HCT116 (cell line): ENCODE results near the gene RAB8B. TPM values are rescaled to one million over a fixed set of nuclear protein-coding genes. Genes with fewer than 3 reads are reported as not detected.

Source experiments
- ATAC-seq: fragments of 200-7000 bp; cut with Tn5 transposase; 2 replicates; pipeline ENCODE4 v1.9.1; 2020; ENCODE audit warnings: mild to moderate bottlenecking, moderate library complexity
- BruUV-seq: library from RNA; stranded (reverse); fragments of 400-500 nt; replicated peaks from 2 replicates; lab custom pipeline; 2021; lab: Mats Ljungman, UMichigan
- CTCF ChIA-PET: fragments of 300-600 bp; sonication (Branson Sonifier 250); formaldehyde crosslinking; loops from one replicate; lab custom pipeline; 2021; ENCODE audit warnings: antibody characterized with exemption; lab: Charles Lee
- POLR2A ChIA-PET: fragments of 300-600, 350-600 bp; sonication (Branson Sonifier 250); formaldehyde crosslinking; loops from one replicate; lab custom pipeline; 2021; ENCODE audit warnings: antibody characterized with exemption; lab: Charles Lee
- RAD21 ChIA-PET, 2 experiments: fragments of 300-600 bp; sonication (Branson Sonifier 250); formaldehyde crosslinking; loops; one replicate each; lab custom pipeline; 2023; ENCODE audit warnings: low total read pairs in 2 of 2; ENCODE audit not compliant: uncharacterized antibody in 2 of 2, unreplicated experiment in 2 of 2, low non-redundant PET in 1 of 2; lab: Charles Lee
- DNase-seq: peaks from one replicate; pipeline ENCODE4 v3.0.0-alpha.2; 2010; ENCODE audit warnings: low read depth, low spot score
- H2AFZ ChIP-seq: fragments of 200-600 bp; shearing (Covaris generic), sonication (generic); 2 replicates; pipeline ENCODE4 v1.6.1; 2017; ENCODE audit warnings: low read depth, mixed run types, mixed read lengths, antibody characterized with exemption, low read length; ENCODE audit not compliant: poor library complexity, severe bottlenecking
- H3K27ac ChIP-seq: 2 replicates; pipeline ENCODE4 v1.5.1; 2012; ENCODE audit warnings: low read depth, low read length
- H3K27me3 ChIP-seq: fragments of 200-600 bp; sonication (generic); 2 replicates; pipeline ENCODE4 v1.6.1; 2016; ENCODE audit warnings: mixed run types, low read length, mixed read lengths; ENCODE audit not compliant: insufficient read depth
- H3K36me3 ChIP-seq, 2 experiments: fragments of 200-500 bp in 1 of 2; fragments of 200-600 bp in 1 of 2; sonication (Bioruptor generic) in 1 of 2; sonication (generic) in 1 of 2; 2 replicates each; pipeline versions ENCODE4 v1.5.1 to v1.6.1; 2014 to 2016; ENCODE audit warnings: low read length in 2 of 2, inconsistent platforms in 1 of 2, mixed read lengths in 1 of 2, mixed run types in 1 of 2; ENCODE audit not compliant: insufficient read depth in 2 of 2, control insufficient read depth in 1 of 2
- H3K4me1 ChIP-seq, 2 experiments: fragments of 200-600 bp in 1 of 2; sonication (generic) in 1 of 2; 2 replicates each; pipeline versions ENCODE4 v1.5.1 to v1.6.1; 2012 to 2017; ENCODE audit warnings: low read length in 2 of 2, inconsistent platforms in 1 of 2, mild to moderate bottlenecking in 1 of 2, mixed read lengths in 1 of 2, mixed run types in 1 of 2, moderate library complexity in 1 of 2; ENCODE audit not compliant: insufficient read depth in 2 of 2, control insufficient read depth in 1 of 2
- H3K4me2 ChIP-seq: fragments of 200-600 bp; sonication (generic); 2 replicates; pipeline ENCODE4 v1.6.1; 2017; ENCODE audit warnings: mixed run types, low read length, mixed read lengths
- H3K4me3 ChIP-seq, 2 experiments: fragments of 200-600 bp in 1 of 2; sonication (generic) in 1 of 2; replicated peaks in 1 of 2; 2 replicates each; pipeline ENCODE4 v1.5.1; 2011 to 2016; ENCODE audit warnings: low read length in 2 of 2, control low read depth in 1 of 2, low read depth in 1 of 2, mild to moderate bottlenecking in 1 of 2, mixed read lengths in 1 of 2, mixed run types in 1 of 2
- H3K79me2 ChIP-seq: fragments of 200-600 bp; sonication (generic); 2 replicates; pipeline ENCODE4 v1.6.1; 2017; ENCODE audit warnings: mild to moderate bottlenecking, mixed run types, low read length, moderate library complexity, mixed read lengths; ENCODE audit not compliant: insufficient read depth
- H3K9ac ChIP-seq: fragments of 200-600 bp; sonication (generic); 2 replicates; pipeline ENCODE4 v1.6.1; 2016; ENCODE audit warnings: low read length, mixed read lengths
- H3K9me2 ChIP-seq: fragments of 200-600 bp; sonication (generic), shearing (Covaris generic); 2 replicates; pipeline ENCODE4 v1.6.1; 2017; ENCODE audit warnings: mixed run types, mild to moderate bottlenecking, moderate library complexity; ENCODE audit not compliant: insufficient read depth
- H3K9me3 ChIP-seq, 2 experiments: fragments of 200-500 bp in 1 of 2; fragments of 200-600 bp in 1 of 2; sonication (Bioruptor generic) in 1 of 2; sonication (generic) in 1 of 2; 2 replicates each; pipeline ENCODE4 v1.6.1; 2014 to 2017; ENCODE audit warnings: low read length in 2 of 2, mixed read lengths in 2 of 2, inconsistent platforms in 1 of 2, low read depth in 1 of 2, mild to moderate bottlenecking in 1 of 2, mixed run types in 1 of 2, moderate library complexity in 1 of 2; ENCODE audit not compliant: control insufficient read depth in 1 of 2, insufficient read depth in 1 of 2
- H4K20me1 ChIP-seq: fragments of 200-600 bp; sonication (generic), shearing (Covaris generic); 2 replicates; pipeline ENCODE4 v1.6.1; 2017; ENCODE audit warnings: mixed run types, mild to moderate bottlenecking, moderate library complexity; ENCODE audit not compliant: insufficient read depth
- CBX3 ChIP-seq: IDR thresholded peaks from 2 replicates; pipeline ENCODE4 v1.6.1; 2012; ENCODE audit warnings: low read depth
- CEBPB ChIP-seq: IDR thresholded peaks from 2 replicates; pipeline ENCODE4 v1.6.1; 2012; ENCODE audit warnings: low read depth
- POLR2A ChIP-seq: IDR thresholded peaks from 2 replicates; pipeline ENCODE4 v1.7.0; 2011; ENCODE audit warnings: borderline replicate concordance; ENCODE audit not compliant: insufficient read depth, insufficient read length; ENCODE audit errors: extremely low read depth
- POLR2AphosphoS5 ChIP-seq: IDR thresholded peaks from 2 replicates; pipeline ENCODE4 v1.6.1; 2011; ENCODE audit warnings: mild to moderate bottlenecking, low read depth, low read length, moderate library complexity
- RAD21 ChIP-seq: IDR thresholded peaks from 2 replicates; pipeline ENCODE4 v1.6.1; 2012; ENCODE audit warnings: low read depth, mild to moderate bottlenecking
- SIN3A ChIP-seq: IDR thresholded peaks from 2 replicates; pipeline ENCODE4 v1.6.1; 2012; ENCODE audit warnings: low read depth
- SP1 ChIP-seq: IDR thresholded peaks from 2 replicates; pipeline ENCODE4 v1.6.1; 2012; ENCODE audit warnings: low read depth
- SRF ChIP-seq: IDR thresholded peaks from 2 replicates; pipeline ENCODE4 v1.6.1; 2012; ENCODE audit warnings: low read depth
- TCF7L2 ChIP-seq: IDR thresholded peaks from 2 replicates; pipeline ENCODE4 v1.7.0; 2011; ENCODE audit warnings: borderline replicate concordance, inconsistent platforms; ENCODE audit not compliant: insufficient read depth, insufficient read length; ENCODE audit errors: extremely low read depth
- YY1 ChIP-seq: IDR thresholded peaks from 2 replicates; pipeline ENCODE4 v1.6.1; 2011; ENCODE audit warnings: low read length, low read depth, moderate library complexity, mild to moderate bottlenecking; ENCODE audit not compliant: insufficient replicate concordance; ENCODE audit errors: extremely low read depth
- intact Hi-C: fragments of 100-400 bp; cut with micrococcal nuclease; formaldehyde crosslinking; loops from 2 replicates; pipeline ENCODE4 v1.10.0; 2022
- total RNA-seq: library from RNA; stranded (reverse); gene quantifications from one replicate; pipeline ENCODE4 v1.2.1, GENCODE V29; 2021; ENCODE audit not compliant: unreplicated experiment
- TF ChIP-seq, protein P1 (sequence below): IDR thresholded peaks from 2 replicates; pipeline ENCODE4 v1.6.1; 2011; ENCODE audit warnings: mild to moderate bottlenecking, low read length, moderate library complexity; ENCODE audit not compliant: insufficient replicate concordance; ENCODE audit errors: extremely low read depth
- TF ChIP-seq, protein P2 (sequence below): IDR thresholded peaks from 2 replicates; pipeline ENCODE4 v1.6.1; 2012; ENCODE audit warnings: low read depth
- TF ChIP-seq, protein P3 (sequence below), 3 experiments: fragments of 200-600 bp in 1 of 3; sonication (generic) in 1 of 3; IDR thresholded peaks in 2 of 3; conservative IDR thresholded peaks in 1 of 3; 2 replicates each; pipeline ENCODE4 v1.5.1; 2012 to 2017; ENCODE audit warnings: low read depth in 2 of 3, low read length in 2 of 3, antibody characterized with exemption in 1 of 3, borderline replicate concordance in 1 of 3, control low read depth in 1 of 3, mild to moderate bottlenecking in 1 of 3, mixed read lengths in 1 of 3, mixed run types in 1 of 3, moderate library complexity in 1 of 3; ENCODE audit not compliant: insufficient read depth in 1 of 3
- TF ChIP-seq, protein P4 (sequence below): IDR thresholded peaks from 2 replicates; pipeline ENCODE4 v1.6.1; 2012

RAB8B gene
- total RNA-seq, 1 experiment from 2014 or later: 19.4 TPM

DNA sequence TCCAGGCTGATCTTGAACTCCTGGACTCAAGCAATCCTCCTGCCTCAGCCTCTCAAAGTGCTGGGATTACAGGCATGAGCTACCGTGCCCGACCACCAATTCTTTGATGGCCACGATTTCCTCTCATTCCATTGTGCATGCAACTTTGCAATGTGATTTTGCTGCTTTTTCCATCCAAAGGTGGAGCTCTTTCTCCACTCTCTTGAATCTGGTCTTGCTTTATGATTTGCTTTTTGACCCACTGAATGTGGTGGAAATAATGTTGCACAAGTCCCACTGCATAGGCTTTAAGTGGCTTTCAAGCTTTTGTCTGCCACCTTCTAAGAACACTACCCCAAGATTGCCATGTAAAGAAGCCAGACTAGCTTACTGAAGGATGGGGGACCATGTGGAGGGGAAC, 42.7 kb upstream of the RAB8B start:
- H3K4me1 ChIP-seq: no peaks in the 10 kb centered on the region
- H3K9me3 ChIP-seq: no peaks in the 10 kb centered on the region
- no peak for ATAC-seq
- H3K27me3 ChIP-seq: no peaks in the 10 kb centered on the region
- H3K27ac ChIP-seq: no peak overlapping the region
- CTCF ChIA-PET: no interaction called here
- intact Hi-C loops: no loop called here
- no peaks in the 10 kb centered on the region for H3K9me2 ChIP-seq
- no peak overlapping the region for H3K4me3 ChIP-seq
- no peaks in the 10 kb centered on the region for H3K79me2 ChIP-seq
- DNase-seq: no peak
- TF ChIP-seq SP1: no peak
- TF ChIP-seq SIN3A: no peak
- TF ChIP-seq, protein P1, sequence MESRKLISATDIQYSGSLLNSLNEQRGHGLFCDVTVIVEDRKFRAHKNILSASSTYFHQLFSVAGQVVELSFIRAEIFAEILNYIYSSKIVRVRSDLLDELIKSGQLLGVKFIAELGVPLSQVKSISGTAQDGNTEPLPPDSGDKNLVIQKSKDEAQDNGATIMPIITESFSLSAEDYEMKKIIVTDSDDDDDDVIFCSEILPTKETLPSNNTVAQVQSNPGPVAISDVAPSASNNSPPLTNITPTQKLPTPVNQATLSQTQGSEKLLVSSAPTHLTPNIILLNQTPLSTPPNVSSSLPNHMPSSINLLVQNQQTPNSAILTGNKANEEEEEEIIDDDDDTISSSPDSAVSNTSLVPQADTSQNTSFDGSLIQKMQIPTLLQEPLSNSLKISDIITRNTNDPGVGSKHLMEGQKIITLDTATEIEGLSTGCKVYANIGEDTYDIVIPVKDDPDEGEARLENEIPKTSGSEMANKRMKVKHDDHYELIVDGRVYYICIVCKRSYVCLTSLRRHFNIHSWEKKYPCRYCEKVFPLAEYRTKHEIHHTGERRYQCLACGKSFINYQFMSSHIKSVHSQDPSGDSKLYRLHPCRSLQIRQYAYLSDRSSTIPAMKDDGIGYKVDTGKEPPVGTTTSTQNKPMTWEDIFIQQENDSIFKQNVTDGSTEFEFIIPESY: no peak
- TF ChIP-seq SRF: no peak
- TF ChIP-seq, protein P2, sequence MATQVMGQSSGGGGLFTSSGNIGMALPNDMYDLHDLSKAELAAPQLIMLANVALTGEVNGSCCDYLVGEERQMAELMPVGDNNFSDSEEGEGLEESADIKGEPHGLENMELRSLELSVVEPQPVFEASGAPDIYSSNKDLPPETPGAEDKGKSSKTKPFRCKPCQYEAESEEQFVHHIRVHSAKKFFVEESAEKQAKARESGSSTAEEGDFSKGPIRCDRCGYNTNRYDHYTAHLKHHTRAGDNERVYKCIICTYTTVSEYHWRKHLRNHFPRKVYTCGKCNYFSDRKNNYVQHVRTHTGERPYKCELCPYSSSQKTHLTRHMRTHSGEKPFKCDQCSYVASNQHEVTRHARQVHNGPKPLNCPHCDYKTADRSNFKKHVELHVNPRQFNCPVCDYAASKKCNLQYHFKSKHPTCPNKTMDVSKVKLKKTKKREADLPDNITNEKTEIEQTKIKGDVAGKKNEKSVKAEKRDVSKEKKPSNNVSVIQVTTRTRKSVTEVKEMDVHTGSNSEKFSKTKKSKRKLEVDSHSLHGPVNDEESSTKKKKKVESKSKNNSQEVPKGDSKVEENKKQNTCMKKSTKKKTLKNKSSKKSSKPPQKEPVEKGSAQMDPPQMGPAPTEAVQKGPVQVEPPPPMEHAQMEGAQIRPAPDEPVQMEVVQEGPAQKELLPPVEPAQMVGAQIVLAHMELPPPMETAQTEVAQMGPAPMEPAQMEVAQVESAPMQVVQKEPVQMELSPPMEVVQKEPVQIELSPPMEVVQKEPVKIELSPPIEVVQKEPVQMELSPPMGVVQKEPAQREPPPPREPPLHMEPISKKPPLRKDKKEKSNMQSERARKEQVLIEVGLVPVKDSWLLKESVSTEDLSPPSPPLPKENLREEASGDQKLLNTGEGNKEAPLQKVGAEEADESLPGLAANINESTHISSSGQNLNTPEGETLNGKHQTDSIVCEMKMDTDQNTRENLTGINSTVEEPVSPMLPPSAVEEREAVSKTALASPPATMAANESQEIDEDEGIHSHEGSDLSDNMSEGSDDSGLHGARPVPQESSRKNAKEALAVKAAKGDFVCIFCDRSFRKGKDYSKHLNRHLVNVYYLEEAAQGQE: no peak
- TF ChIP-seq POLR2A: no peak
- TF ChIP-seq POLR2AphosphoS5: no peak
- TF ChIP-seq TCF7L2: no peak
- TF ChIP-seq RAD21: no peak
- TF ChIP-seq CEBPB: no peak
- TF ChIP-seq, protein P3, sequence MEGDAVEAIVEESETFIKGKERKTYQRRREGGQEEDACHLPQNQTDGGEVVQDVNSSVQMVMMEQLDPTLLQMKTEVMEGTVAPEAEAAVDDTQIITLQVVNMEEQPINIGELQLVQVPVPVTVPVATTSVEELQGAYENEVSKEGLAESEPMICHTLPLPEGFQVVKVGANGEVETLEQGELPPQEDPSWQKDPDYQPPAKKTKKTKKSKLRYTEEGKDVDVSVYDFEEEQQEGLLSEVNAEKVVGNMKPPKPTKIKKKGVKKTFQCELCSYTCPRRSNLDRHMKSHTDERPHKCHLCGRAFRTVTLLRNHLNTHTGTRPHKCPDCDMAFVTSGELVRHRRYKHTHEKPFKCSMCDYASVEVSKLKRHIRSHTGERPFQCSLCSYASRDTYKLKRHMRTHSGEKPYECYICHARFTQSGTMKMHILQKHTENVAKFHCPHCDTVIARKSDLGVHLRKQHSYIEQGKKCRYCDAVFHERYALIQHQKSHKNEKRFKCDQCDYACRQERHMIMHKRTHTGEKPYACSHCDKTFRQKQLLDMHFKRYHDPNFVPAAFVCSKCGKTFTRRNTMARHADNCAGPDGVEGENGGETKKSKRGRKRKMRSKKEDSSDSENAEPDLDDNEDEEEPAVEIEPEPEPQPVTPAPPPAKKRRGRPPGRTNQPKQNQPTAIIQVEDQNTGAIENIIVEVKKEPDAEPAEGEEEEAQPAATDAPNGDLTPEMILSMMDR (IDR thresholded peaks at IDR 0.05 in 2 of 3, conservative IDR thresholded peaks at IDR 0.05 in 1 of 3; ENCODE audit: borderline replicate concordance in 1 of 3, insufficient read depth in 1 of 3, low read depth in 2 of 3, low read length in 2 of 3): no peak
- TF ChIP-seq, protein P4, sequence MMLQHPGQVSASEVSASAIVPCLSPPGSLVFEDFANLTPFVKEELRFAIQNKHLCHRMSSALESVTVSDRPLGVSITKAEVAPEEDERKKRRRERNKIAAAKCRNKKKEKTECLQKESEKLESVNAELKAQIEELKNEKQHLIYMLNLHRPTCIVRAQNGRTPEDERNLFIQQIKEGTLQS: no peak
- TF ChIP-seq CBX3: no peak
- TF ChIP-seq YY1: no peak
- RAD21 ChIA-PET: no interaction called here
- no peaks in the 10 kb centered on the region for H4K20me1 ChIP-seq
- no peak overlapping the region for H3K9ac ChIP-seq
- BruUV-seq: no TSS peak
- POLR2A ChIA-PET: interaction anchor here (0.8 to 1.0 kb wide), 2 partner anchors 8 to 13 kb away, joined by 3 read pairs; no protein-coding TSS in a partner anchor
- no peak overlapping the region for H3K4me2 ChIP-seq
- no peak overlapping the region for H2AFZ ChIP-seq
- H3K36me3 ChIP-seq: peaks cover 0 to under 1% of the 10 kb centered on the region in 2 experiments; a peak in 1 of 4 replicates
